Stomach (tissue), 4 donors: ENCODE data around the gene ZNF33B.

Experiments
- EP300 ChIP-seq: sonication (generic); formaldehyde crosslinking; IDR thresholded peaks from one replicate; pipeline ENCODE4 v1.6.1; 2017; ENCODE audit warnings: antibody characterized with exemption
- POLR2A ChIP-seq, 4 donors: fragments of 450-650 bp; IDR thresholded peaks; one replicate each; pipeline ENCODE4 v1.6.1; 2016; ENCODE audit warnings: antibody characterized with exemption in 4 of 4, control low read depth in 2 of 4, mild to moderate bottlenecking in 1 of 4, moderate library complexity in 1 of 4
- POLR2AphosphoS5 ChIP-seq, 3 donors: sonication (generic); formaldehyde crosslinking; IDR thresholded peaks; one replicate each; pipeline ENCODE4 v1.6.1; 2016; ENCODE audit warnings: antibody characterized with exemption in 3 of 3
- TF ChIP-seq, protein P1 (sequence below), 7 experiments: fragments of 450-650 bp in 4 of 7; fragments of 200-600 bp in 3 of 7; sonication (generic) in 3 of 7; IDR thresholded peaks; one replicate each; pipeline ENCODE4 v1.5.1; 2016 to 2019; ENCODE audit warnings: antibody characterized with exemption in 7 of 7, control low read depth in 2 of 7, mild to moderate bottlenecking in 1 of 7

DNA sequence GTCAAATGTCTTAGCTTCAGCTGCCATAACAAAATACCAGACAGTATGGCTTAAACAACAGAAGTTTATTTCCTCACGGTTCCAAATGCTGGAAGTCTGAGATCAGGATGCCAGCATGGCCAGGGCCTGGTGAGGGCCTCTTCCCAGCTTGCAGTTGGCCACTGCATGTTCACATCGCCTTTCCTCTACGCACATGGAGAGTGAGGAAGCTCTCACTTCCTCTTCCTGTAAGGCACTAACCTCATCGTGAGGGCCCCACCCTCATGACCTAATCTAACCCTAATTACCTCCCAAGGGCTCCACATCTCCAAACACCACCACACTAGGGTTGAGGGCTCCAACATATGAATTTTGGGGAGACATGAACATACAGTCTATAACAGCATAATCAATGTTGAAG, 14.4 kb downstream of the ZNF33B start:
- no peak for TF ChIP-seq POLR2A (IDR thresholded peaks at IDR 0.05)
- TF ChIP-seq, protein P1, sequence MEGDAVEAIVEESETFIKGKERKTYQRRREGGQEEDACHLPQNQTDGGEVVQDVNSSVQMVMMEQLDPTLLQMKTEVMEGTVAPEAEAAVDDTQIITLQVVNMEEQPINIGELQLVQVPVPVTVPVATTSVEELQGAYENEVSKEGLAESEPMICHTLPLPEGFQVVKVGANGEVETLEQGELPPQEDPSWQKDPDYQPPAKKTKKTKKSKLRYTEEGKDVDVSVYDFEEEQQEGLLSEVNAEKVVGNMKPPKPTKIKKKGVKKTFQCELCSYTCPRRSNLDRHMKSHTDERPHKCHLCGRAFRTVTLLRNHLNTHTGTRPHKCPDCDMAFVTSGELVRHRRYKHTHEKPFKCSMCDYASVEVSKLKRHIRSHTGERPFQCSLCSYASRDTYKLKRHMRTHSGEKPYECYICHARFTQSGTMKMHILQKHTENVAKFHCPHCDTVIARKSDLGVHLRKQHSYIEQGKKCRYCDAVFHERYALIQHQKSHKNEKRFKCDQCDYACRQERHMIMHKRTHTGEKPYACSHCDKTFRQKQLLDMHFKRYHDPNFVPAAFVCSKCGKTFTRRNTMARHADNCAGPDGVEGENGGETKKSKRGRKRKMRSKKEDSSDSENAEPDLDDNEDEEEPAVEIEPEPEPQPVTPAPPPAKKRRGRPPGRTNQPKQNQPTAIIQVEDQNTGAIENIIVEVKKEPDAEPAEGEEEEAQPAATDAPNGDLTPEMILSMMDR (IDR thresholded peaks at IDR 0.05): no peak
- TF ChIP-seq EP300: no peak
- no peak for TF ChIP-seq POLR2AphosphoS5 (IDR thresholded peaks at IDR 0.05)
